Upper lobe of right lung (tissue), 1 donor: Measurements from ENCODE around the gene SERPINE2. TPM values are rescaled to one million over a fixed set of nuclear protein-coding genes. Genes with fewer than 3 reads are reported as not detected.

Experiments
- ATAC-seq: fragments of 200-7000 bp; cut with Tn5 transposase; one replicate; pipeline ENCODE4 v1.9.1; 2020; ENCODE audit warnings: mild to moderate bottlenecking, moderate library complexity
- DNase-seq: peaks from one replicate; pipeline ENCODE4 v3.0.0-alpha.2; 2020
- H3K27ac ChIP-seq: fragments of 200-600 bp; one replicate; pipeline ENCODE4 v1.8.0; 2022
- H3K27me3 ChIP-seq: fragments of 200-600 bp; one replicate; pipeline ENCODE4 v1.8.0; 2022; ENCODE audit warnings: mild to moderate bottlenecking
- H3K36me3 ChIP-seq: fragments of 200-600 bp; one replicate; pipeline ENCODE4 v1.8.0; 2022
- H3K4me1 ChIP-seq: fragments of 200-600 bp; one replicate; pipeline ENCODE4 v1.8.0; 2022
- H3K4me3 ChIP-seq: fragments of 200-600 bp; one replicate; pipeline ENCODE4 v1.8.0; 2022; ENCODE audit warnings: mild to moderate bottlenecking
- H3K9me3 ChIP-seq: fragments of 200-600 bp; one replicate; pipeline ENCODE4 v1.8.0; 2022
- CTCF ChIP-seq: fragments of 200-600 bp; IDR thresholded peaks from one replicate; pipeline ENCODE4 v1.8.0; 2022; ENCODE audit warnings: antibody characterized with exemption
- intact Hi-C: fragments of 100-400 bp; cut with DNase I; formaldehyde crosslinking; loops from one replicate; pipeline ENCODE4 v1.11.0; 2022
- total RNA-seq: library from RNA; stranded (reverse); fragmentation: NEBNext Ultra II Directional; extraction: Animal tissue kit (Norgen Biotek cat#: 25700); gene quantifications from one replicate; pipeline ENCODE4 v1.2.1, GENCODE V29; 2021
- donor health status: DM: no; HTN: yes; CAD: no; lungs with severe emphysema.

SERPINE2 gene
- total RNA-seq, 1 donor from 2014 or later, result 7.3 TPM

GRCh38 chr2:223980803-223981202 lies 58.3 kb downstream of the SERPINE2 start:
- intact Hi-C loops, result no loop called here
- DNase-seq (no peak), ATAC-seq (no peak)
- TF ChIP-seq CTCF, result no peak
- Histone ChIP-seq H3K36me3 (no peaks in the 10 kb centered on the region), H3K4me3 (no peak overlapping the region), H3K9me3 (no peaks in the 10 kb centered on the region), H3K27me3 (no peaks in the 10 kb centered on the region), H3K4me1 (no peaks in the 10 kb centered on the region), H3K27ac (no peak overlapping the region)

DNA sequence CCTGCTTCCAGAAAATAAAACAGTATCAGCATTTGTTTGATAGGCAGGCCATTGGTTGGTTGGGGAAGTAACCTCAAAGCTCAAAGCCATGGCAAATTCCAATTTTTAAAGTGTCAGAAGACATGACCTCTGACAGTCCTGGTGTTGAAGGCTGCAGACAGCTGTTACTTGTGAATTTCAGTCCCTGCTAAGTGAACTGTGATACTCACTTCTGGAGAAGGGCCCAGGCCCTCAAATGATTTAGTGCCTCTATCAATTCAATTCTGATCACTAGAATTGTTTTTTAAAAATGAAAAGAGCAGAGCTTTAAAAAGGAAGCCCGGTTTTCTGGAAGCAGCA lies 58.7 kb downstream of the SERPINE2 start:
- intact Hi-C loops, result no loop called here

GRCh38 chr2:223979730-223980396 lies 59.2 kb downstream of the SERPINE2 start:
- no peak for TF ChIP-seq CTCF
- intact Hi-C loops, result no loop called here
- no peak for ATAC-seq

More for the DNA sequence above, 58.7 kb downstream of the SERPINE2 start:
- Histone ChIP-seq H3K4me1 (no peaks in the 10 kb centered on the region), H3K9me3 (no peaks in the 10 kb centered on the region), H3K27ac (no peak overlapping the region), H3K36me3 (no peaks in the 10 kb centered on the region), H3K4me3 (no peak overlapping the region), H3K27me3 (no peaks in the 10 kb centered on the region)
- no peak for TF ChIP-seq CTCF
- DNase-seq (no peak), ATAC-seq (no peak)

GRCh38 chr2:223978451-223978850 lies 60.6 kb downstream of the SERPINE2 start:
- no peak for TF ChIP-seq CTCF
- no peak overlapping the region for H3K4me3 ChIP-seq
- DNase-seq (no peak), ATAC-seq (no peak)
- no peaks in the 10 kb centered on the region for H3K9me3 ChIP-seq
- no peaks in the 10 kb centered on the region for H3K4me1 ChIP-seq
- no peak overlapping the region for H3K27ac ChIP-seq
- intact Hi-C loops, result no loop called here
- H3K27me3 ChIP-seq, result no peaks in the 10 kb centered on the region
- H3K36me3 ChIP-seq, result no peaks in the 10 kb centered on the region

More at GRCh38 chr2:223979730-223980396, 59.2 kb downstream of the SERPINE2 start:
- no peak overlapping the region for H3K27ac ChIP-seq
- H3K9me3 ChIP-seq, result no peaks in the 10 kb centered on the region
- H3K4me3 ChIP-seq, result no peak overlapping the region
- H3K36me3 ChIP-seq, result no peaks in the 10 kb centered on the region
- DNase-seq, result no peak
- H3K4me1 ChIP-seq, result no peaks in the 10 kb centered on the region
- H3K27me3 ChIP-seq, result no peaks in the 10 kb centered on the region

GRCh38 chr2:223976635-223977226 lies 62.4 kb downstream of the SERPINE2 start:
- DNase-seq (no peak), ATAC-seq (no peak)
- Histone ChIP-seq H3K4me1 (no peaks in the 10 kb centered on the region), H3K27me3 (no peaks in the 10 kb centered on the region), H3K36me3 (no peaks in the 10 kb centered on the region), H3K4me3 (no peak overlapping the region), H3K9me3 (no peaks in the 10 kb centered on the region), H3K27ac (no peak overlapping the region)
- no peak for TF ChIP-seq CTCF
- intact Hi-C loops, result no loop called here
